SK-MEL-5 (cell line): ENCODE results near the gene RARS2. TPM values are rescaled to one million over a fixed set of nuclear protein-coding genes. Genes with fewer than 3 reads are reported as not detected.
A peak's percentile ranks its signal among the peaks of the same experiment; 100 is the strongest.
"Not testable (repeated sequence)": the region's sequence is repeated elsewhere in the genome, so short reads cannot be mapped to it uniquely, and the experiment has no call there.

Experiments used
- DNase-seq: peaks from one replicate; pipeline ENCODE4 v3.0.0-alpha.2; 2016; ENCODE audit warnings: low read depth, low spot score
- in situ Hi-C: cut with HindIII; loops from 2 replicates; pipeline ENCODE4 v1.10.0; 2016; ENCODE audit warnings: low sequenced_read_pairs, high pct_unique_total_duplicates, low pct_unique_long_range_greater_than_20kb
- polyA plus RNA-seq, 2 experiments: library from polyadenylated mRNA; depleted of rRNA; stranded (reverse); fragments of >200 nt; gene quantifications; 2 replicates each; pipeline ENCODE4 v1.2.3, GENCODE V29; 2015
- total RNA-seq: library from RNA; depleted of rRNA; stranded (reverse); fragments of >200 nt; shearing (Covaris generic); gene quantifications from 2 replicates; pipeline ENCODE4 v1.2.3, GENCODE V29; 2014; rRNA removed

RARS2 gene, protein sequence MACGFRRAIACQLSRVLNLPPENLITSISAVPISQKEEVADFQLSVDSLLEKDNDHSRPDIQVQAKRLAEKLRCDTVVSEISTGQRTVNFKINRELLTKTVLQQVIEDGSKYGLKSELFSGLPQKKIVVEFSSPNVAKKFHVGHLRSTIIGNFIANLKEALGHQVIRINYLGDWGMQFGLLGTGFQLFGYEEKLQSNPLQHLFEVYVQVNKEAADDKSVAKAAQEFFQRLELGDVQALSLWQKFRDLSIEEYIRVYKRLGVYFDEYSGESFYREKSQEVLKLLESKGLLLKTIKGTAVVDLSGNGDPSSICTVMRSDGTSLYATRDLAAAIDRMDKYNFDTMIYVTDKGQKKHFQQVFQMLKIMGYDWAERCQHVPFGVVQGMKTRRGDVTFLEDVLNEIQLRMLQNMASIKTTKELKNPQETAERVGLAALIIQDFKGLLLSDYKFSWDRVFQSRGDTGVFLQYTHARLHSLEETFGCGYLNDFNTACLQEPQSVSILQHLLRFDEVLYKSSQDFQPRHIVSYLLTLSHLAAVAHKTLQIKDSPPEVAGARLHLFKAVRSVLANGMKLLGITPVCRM
- 32.5 and 36.5 TPM in 2 replicates for total RNA-seq
- polyA plus RNA-seq (2015; cell fraction: cytosol; rRNA removed) = 22.6 and 27.9 TPM in 2 replicates
- polyA plus RNA-seq (2015; cell fraction: nucleus; rRNA removed) = 42.9 and 56.9 TPM in 2 replicates

DNA sequence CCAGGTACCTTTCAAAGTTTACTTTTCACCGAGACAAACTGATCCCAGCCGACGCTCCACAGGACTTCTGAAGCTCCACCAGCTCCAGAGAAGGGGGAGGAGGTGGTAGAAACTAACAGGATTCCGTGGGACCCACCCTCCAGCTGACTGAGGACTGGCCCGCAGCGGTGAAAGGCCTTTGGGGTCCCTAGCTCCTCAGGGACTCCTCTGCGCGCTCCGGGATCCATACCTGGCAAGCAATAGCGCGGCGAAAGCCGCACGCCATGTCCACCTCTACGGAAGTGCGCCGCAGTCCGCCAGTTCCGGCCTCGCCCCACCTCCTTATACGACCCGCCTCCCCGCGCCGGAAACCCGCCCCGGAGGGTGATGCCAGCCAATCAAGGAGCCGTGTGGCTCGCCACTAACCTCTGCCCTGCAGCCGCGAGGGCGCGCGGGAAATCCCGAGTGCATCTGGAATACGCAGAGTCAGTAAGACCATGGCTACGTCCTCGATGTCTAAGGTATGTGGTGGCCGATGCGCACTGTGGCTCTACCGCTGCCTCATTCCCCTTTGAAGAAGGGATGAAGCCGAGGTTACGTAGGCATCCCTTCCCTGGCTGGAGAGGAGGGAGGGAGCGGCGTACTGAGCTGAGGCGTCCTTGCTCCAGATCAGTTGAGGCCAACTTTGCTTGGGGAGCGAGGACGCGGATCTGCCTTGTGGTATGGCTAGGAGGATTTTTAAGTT, at the start of gene RARS2, which contains the start of gene ORC3:
Gene RARS2, minus strand, starts transcription at position 295 of the 724 bp plus-strand sequence. Its CDS starts 30 bp downstream, at position 265.
Gene ORC3, plus strand, starts transcription at position 443 of the 724 bp plus-strand sequence. Its CDS starts 34 bp downstream, at position 477.
- in situ Hi-C loops = no loop called here
- DNase-seq = peak; percentile 94

DNA sequence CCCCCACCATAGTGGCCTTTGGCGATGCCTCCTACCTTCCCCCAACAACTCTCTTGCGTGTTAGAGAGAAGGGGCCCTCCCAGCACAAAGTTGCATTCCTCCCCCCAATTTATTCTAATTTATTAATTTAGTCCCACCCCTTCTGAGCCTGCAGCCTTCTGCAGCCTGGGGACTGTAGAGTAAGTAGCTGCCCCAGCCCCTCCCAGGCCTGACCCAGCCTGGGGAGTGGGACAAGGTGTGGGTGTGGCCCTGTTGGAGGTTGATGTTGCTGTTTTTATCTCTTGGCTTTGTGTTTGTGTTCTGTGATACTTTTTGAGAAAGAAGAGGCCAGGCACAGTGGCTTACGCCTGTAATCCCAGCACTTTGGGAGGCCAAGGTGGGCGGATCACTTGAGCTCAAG, 49.6 kb upstream of the RARS2 start:
- in situ Hi-C loops = no loop called here
- DNase-seq = no peak

DNA sequence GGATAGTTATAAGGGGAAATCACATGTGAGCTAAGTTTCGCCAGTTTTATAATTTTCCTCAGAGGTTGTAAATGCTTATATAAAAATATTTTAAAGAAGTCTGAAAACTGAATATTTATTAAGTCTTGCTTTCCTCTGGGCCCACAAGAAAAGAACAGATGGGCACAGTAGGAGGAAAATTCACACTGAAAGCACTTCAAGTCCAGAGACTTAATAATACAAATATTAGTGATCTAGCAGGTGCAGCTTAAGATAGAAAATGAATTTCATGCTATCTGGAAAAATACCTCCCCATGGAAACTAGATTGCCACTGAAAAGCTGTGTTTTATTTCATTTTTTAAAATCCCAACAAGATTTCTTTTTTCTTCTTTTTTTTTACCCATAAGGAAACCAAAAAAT, 47.3 kb upstream of the RARS2 start:
- in situ Hi-C loops = no loop called here
- DNase-seq = no peak

DNA sequence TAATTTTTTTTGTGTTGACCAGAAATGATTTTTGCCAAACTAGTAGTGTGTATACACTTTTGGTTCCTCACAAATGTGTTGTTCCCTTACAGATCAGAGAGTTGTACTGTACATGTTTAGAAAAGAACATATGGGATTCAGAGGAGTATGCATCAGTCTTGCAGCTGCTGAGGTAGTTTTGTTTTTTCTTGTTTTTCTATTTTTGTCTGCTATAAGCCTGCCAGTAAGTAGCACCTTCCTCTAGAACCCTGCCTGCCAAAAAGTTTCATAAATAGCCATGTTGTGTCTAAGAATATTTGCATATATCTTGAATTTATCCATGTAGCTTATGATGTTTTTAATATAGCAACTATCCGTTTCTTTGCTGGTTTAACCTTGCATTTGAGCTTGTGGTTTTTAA, 46.5 kb upstream of the RARS2 start:
- no peak for DNase-seq
- in situ Hi-C loops = no loop called here

DNA sequence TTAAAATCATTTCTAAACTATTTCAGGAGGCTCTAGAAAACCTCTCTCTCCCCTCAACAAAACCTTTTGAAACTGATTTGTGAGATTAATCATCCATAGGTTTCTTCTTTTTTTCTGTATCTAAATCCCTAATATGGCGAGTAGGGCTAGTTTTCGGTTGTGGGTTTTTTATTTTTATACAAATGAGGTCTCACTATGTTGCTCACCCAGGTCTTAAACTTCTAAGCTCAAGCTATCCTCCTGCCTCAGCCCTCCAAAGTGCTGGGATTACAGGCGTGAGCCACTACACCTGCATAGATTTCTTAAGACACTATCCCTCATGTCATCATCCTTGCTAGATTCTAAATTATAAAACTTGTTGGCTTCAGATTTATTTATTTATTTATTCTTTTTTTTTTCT, 44.1 kb upstream of the RARS2 start:
- in situ Hi-C loops = no loop called here
- no peak for DNase-seq

DNA sequence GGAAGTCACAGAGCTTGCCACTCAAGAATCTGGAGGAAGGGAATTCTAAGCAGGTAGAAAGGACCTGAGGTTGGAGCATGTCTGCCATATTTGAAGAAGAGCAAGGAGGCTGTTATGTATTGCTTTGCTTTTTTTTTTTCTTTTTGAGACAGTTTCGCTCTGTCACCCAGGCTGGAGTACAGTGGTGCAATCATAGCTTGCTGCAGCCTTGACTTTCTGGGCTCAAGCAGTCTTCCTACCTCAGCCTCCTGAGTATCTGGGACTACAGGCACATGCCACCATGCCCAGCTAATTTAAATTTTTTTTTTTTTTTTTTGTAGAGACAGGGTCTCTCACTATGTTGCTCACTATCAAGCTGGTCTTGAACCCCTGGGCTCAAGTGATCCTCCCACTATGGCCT, 41.0 kb upstream of the RARS2 start:
- in situ Hi-C loops = no loop called here
- no peak for DNase-seq

DNA sequence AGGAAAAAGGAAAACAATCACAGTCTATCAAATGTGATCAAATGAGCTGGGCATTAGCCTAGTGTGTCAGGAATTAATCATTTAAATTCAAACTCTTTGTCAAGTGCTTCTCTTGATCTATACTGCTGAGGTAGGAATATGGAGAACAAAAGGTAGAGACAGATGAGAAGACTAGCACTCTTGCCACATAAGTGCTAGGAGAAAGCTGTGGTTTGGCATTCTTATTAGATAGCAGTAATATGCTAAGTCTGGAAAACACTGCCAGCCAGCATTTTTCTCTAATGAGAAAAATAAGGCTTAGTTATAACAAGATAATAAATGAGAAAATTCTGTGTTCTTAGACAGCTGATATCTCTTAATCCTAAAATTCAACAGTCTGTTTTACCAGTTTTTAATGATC, 39.1 kb upstream of the RARS2 start:
- no peak for DNase-seq
- in situ Hi-C loops = no loop called here

DNA sequence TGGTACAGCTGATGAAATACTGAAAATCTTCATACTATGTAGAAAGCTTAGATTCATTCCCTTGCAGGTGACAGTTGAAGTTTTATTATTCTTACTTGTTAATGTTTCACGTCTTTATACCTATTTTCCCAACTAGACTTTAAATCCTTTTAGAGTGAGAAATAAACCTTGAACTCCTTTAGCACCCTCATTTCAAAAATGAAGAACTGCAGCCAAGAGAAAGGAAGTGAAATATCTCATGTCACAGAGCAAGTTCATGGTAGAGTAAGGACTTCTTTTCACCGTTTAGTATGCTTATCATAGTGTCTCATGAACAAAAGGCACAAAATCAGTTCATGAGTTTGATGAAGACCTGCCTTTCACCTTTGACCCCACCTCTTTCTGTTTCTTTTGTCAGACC, 38.6 kb upstream of the RARS2 start:
- in situ Hi-C loops = no loop called here
- no peak for DNase-seq

DNA sequence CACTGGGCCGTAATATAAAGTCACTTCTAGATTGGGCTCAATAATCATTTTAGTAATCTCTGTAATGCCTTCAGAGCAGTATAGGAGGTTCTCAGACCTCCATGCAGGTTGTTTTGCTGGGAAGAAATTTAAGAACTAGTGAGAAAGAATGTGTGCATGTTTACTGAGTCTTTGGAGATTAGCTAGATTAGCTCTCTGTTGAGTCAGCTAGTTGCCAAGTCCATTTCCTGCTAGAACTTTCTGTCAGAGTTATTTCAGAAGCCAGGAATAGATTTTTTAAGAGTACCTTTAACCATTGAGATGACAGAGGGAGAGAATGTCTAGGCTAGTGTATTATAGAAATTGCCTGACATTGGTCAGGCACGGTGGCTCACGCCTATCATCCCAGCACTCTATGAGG, 33.5 kb upstream of the RARS2 start:
- in situ Hi-C loops = no loop called here
- DNase-seq = no peak

DNA sequence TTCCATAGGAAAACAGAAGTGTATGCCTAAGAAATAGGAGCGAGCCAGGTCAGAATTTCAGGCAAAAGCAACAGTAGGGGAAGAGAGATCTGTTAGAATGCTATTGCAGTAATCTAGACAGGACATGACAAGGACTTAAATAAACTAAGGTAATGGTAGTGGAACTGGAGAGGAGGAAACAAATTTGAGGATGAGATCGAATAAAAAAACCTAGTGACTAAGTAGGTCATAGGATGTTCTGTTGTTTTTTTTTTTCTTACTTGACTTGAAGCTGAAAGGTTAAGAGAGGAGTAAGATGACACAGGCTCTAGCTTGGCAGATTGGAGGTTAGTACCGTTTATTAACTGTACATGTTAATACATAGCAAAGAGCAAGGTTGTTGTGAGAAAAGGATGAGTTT, 28.7 kb upstream of the RARS2 start:
- in situ Hi-C loops = no loop called here

DNA sequence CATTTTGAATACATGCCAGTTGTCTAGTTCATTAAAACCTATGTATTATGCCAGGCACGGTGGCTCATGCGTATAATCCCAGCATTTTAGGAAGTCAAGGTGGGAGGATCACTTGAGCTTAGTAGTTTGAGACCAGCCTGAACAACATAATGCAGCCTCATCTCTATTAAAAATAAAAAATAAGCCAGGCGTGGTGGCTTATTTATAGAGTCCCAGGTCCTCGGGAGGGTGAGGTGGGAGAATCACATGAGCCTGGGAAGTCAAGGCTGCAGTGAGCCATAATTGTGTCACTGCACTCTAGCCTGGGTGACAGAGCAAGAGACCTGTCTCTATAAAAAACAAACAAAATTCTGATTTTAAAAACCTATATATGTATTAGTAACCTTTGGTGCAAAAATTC, 27.6 kb upstream of the RARS2 start:
- DNase-seq = no peak
- in situ Hi-C loops = no loop called here

More for the DNA sequence above, 28.7 kb upstream of the RARS2 start:
- no peak for DNase-seq

DNA sequence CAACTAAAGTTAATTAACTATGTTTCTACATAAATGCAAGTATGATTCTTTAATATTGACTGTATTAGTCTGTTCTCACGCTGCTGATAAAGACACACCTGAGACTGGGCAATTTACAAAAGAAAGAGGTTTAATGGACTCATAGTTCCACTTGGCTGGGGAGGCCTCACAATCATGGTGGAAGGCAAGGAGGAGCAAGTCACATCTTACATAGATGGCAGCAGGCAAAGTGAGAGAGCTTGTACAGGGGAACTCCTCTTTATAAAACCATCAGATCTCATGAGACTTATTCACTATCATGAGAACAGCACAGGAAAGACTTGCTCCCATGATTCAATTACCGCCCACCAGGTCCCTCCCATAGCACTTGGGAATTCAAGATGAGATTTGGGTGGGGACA, 23.2 kb upstream of the RARS2 start:
- in situ Hi-C loops, DNase-seq: not testable (repeated sequence)

DNA sequence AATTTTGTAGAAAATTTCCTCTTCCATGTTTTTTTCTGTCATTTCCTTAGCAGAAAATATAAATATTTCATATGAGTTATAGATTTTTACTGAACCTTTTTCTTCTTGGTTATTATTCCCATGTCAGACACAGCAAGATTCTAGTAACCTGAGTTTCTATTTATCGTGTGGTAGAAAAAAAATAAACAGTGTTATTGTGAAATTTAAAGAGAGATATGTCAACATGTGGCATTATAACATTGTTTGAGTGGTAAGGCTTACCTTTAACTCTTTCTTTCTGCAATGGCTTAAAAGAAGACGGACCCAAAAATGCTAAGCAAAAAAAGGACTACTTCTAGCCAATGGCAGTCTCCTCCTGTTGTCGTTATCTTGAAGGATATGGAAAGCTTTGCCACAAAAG, 19.0 kb upstream of the RARS2 start:
- no peak for DNase-seq
- in situ Hi-C loops = no loop called here

DNA sequence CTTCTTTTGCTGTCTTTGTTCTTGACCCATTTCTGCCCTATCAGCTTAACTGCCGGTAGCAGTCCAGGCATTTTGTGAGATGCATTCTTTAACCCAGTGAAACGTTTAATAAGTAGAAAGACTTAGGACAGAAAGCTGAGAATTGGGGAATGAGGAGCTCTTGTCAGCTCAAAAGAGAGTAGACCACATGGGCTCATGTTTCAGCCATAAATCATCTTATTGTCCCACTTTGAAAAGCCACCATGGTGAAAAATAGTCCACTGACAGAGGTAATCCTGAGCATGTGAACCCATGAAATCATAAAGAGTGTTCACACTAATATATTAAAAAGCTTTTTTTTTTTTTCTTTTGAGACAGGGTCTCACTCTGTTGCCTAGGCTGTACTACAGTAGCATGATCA, 16.4 kb upstream of the RARS2 start:
- in situ Hi-C loops = no loop called here
- DNase-seq = no peak

DNA sequence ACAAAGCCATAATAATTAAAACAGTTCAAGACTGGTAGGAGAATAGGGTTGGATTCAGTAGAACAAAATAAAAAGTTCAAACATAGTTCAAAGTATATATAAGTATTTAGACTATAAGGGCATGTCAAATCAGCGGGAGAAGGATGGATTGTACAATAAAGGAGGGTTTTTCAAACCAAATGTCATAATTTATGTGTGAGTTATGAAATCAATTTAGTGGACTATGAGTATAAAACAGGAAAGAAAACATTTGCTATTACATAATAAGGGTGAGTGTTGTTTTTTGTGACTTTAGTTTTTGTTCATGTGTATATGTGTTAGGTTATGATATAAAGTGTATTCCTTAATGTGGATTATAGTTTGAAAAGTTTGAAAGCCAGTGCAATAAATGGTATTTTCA, 10.8 kb upstream of the RARS2 start:
- in situ Hi-C loops = no loop called here

DNA sequence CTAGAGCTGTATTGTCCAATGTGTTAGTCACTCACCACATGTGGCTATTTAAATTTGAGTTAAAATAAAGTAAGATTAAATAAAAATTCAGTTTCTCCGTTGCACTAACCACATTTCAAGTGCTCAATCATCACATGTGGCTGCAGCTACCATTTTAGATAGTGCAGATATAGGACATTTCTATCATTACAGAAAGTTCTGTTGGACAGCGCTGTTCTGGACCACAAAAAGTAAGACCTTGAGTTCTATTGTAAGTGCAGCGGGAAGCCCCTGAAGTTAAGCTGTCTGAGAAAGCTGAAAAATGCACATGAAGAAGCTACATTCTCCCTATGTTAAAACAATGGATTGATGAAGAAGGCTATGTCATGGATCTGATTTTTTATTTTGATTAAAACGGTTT, 1.2 kb upstream of the RARS2 start:
- in situ Hi-C loops = no loop called here
- no peak for DNase-seq

More for the DNA sequence above, 10.8 kb upstream of the RARS2 start:
- no peak for DNase-seq

DNA sequence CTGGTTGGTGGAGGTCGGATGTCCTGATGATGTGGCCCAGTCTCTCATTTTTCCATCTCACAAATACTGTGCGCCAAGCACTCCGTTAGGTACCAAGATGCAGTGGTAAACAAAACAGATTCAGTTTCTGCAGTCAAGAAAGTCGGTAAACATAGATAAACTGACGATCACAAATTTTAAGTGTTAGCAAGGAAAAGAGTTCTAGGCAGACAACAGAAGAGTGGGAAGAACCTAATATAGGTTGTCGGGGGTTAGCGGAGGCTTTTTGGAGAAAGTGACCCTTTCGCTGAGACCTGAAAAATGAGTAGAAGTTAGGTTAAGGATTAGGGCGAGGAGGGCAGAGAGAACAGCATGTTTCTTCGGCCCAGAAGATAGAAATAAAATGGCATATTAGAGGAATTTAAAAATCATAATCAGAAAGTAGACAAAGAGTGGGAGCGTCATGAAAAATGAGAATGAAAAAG, 662 bp upstream of the RARS2 start:
- DNase-seq = no peak
- in situ Hi-C loops = no loop called here

DNA sequence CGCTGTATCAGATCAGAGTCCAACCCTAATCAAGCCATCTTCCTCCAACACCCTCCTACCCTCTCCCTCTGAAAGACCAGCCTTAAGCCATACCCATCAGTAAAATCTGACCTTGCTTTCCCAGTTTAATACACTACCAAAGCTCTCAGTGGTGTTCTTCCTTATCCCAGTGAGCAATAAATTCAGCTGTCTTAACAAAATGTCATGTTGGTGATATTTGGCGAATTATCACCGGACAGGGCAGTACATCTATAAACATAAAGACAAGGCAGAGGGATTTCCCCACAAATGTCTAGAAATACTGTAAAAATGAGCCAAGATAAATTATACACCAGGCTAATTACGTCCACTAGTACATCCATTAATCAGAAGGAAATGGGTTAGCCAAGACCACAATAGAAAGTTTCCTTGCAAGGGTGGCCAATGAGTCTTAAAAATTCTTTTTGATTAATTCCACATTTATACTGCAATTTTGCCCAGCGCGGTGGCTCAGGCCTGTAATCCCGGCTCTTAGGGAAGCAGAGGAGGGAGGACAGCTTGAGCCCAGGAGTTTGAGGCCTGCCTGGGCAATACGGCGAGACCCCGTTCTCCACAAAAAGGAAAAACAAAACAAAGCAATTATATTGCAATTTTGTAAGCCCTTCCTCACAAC, 905 bp downstream of the RARS2 start:
- no peak for DNase-seq
- in situ Hi-C loops = no loop called here
